A549 (cell line): ENCODE measurements around the gene GSTCD.

Experiments used
- BHLHE40 ChIP-seq: IDR thresholded peaks from 2 replicates; pipeline ENCODE4 v1.6.1; 2012; ENCODE audit warnings: low read depth, low read length, inconsistent platforms
- CHD2 ChIP-seq: fragments of 150-350 bp; IDR thresholded peaks from 2 replicates; pipeline ENCODE4 v1.6.1; 2014; ENCODE audit warnings: low read length; ENCODE audit not compliant: partially characterized antibody
- CTCF ChIP-seq: fragments of >200 bp; sonication (Bioruptor Twin); formaldehyde crosslinking; IDR thresholded peaks from 3 replicates; pipeline ENCODE4 v1.5.1; 2016
- EP300 ChIP-seq, 2 experiments: fragments of >200 bp; sonication (Bioruptor Twin); formaldehyde crosslinking; IDR thresholded peaks; 2 replicates in 1 of 2; 3 replicates in 1 of 2; pipeline ENCODE4 v1.6.1; 2016 to 2017
- FOSL2 ChIP-seq, 2 experiments: fragments of 450-650 bp in 1 of 2; fragments of >200 bp in 1 of 2; sonication (Bioruptor Twin) in 1 of 2; formaldehyde crosslinking; IDR thresholded peaks; 2 replicates each; pipeline versions ENCODE4 v1.5.0 to v1.6.1; 2016 to 2020; ENCODE audit warnings: mild to moderate bottlenecking in 1 of 2, moderate library complexity in 1 of 2
- GATA3 ChIP-seq: IDR thresholded peaks from 2 replicates; pipeline ENCODE4 v1.6.1; 2012; ENCODE audit warnings: borderline replicate concordance
- NFE2L2 ChIP-seq: fragments of 150-350 bp; conservative IDR thresholded peaks from 2 replicates; pipeline ENCODE4 v1.6.1; 2014; ENCODE audit warnings: low read length
- POLR2AphosphoS2 ChIP-seq: conservative IDR thresholded peaks from 2 replicates; pipeline ENCODE4 v1.6.1; 2012; ENCODE audit warnings: low read length, improper control_type of control experiment, inconsistent platforms
- RAD21 ChIP-seq, 2 experiments: fragments of >200 bp in 1 of 2; sonication (Bioruptor Twin) in 1 of 2; formaldehyde crosslinking in 1 of 2; IDR thresholded peaks in 1 of 2; conservative IDR thresholded peaks in 1 of 2; 2 replicates in 1 of 2; 3 replicates in 1 of 2; pipeline ENCODE4 v1.6.1; 2012 to 2018; ENCODE audit warnings: inconsistent platforms in 1 of 2
- RARB ChIP-seq: fragments of 250-450 bp; sonication (Bioruptor Pico); IDR thresholded peaks from 2 replicates; pipeline ENCODE4 v1.8.0; 2021; ENCODE audit warnings: mild to moderate bottlenecking, moderate library complexity

DNA sequence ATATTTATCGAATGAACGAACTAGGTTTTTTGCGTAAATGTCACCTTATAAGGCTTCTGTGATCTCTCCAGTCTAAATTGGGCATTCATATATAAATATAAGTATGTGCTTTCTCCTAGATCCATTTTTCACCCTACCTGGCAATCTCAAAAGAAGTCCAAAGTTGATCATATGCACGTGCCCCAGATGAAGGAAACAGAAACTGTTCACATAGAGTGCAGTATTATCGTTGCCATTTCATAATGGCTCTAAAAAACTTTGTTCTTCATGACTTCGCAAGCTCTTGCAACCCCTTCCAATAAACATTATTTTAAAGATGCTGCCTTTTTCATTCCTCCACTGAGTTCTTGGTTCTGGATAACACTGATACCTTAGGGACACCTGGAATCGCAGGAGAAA lies 803 bp upstream of the GSTCD start:
- TF ChIP-seq CTCF (no peak), FOSL2 (IDR thresholded peaks at IDR 0.05) (no peak), FOSL2 (CRISPR knock-in tag; IDR thresholded peaks at IDR 0.05) (no peak), NFE2L2 (no peak), EP300 (IDR thresholded peaks at IDR 0.05) (no peak), BHLHE40 (no peak), POLR2AphosphoS2 (no peak), RARB (no peak), CHD2 (no peak), RAD21 (conservative IDR thresholded peaks at IDR 0.05 in 1 of 2, IDR thresholded peaks at IDR 0.05 in 1 of 2) (no peak), GATA3 (no peak)
